Measurements from ENCODE around the gene DOCK2.

DNA sequence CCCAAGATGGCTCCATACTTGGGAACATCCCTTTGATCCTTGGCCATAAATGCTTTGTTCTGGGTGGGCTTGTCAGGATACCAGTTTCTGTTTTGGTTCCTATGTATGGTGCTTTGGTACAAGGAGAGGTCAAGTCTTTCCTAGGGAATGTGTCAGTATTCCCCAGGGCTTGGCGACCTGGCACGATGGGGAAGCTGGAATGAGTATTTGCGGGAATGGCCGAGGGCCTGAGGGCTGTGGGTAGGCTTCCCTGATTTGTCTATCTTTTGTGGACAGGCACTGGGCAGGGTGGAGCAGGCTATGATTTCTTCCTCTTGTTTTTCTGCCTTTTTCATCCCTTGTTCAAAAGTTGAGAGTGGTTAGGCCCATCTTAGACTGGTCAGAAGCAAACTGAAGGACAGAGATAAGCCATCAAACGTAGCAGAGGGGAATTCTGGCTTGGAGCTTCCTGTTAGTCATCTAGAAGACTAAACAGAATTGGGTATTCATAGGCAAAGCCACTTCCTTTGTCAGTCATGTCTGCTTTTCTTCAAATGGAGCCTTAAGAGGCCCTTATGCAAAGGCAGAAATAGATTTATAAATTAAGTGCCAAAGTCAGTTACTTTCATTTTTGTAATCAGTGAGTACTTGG, 13.7 kb downstream of the DOCK2 start:
- TF ChIP-seq POLR2A (IDR thresholded peaks at IDR 0.05) (no peak), CTCF (IDR thresholded peaks at IDR 0.05) (no peak)

Measured in adrenal gland (tissue), 5 donors.